ENCODE measurements around the gene COL5A1.

Gene COL5A1

GRCh38 chr9:134690946-134691694 lies 49.5 kb downstream of the COL5A1 start:
- no peak for TF ChIP-seq CTCF (IDR thresholded peaks at IDR 0.05; ENCODE audit: control insufficient read depth, insufficient read depth, low read depth, low read length, missing control alignments)
- no peak overlapping the region for H3K4me3 ChIP-seq (ENCODE audit: control insufficient read depth, low read depth, low read length)
- no peak for DNase-seq (ENCODE audit: low read depth)

- DNase-seq (ENCODE audit: low read depth): no peak
- TF ChIP-seq CTCF (IDR thresholded peaks at IDR 0.05; ENCODE audit: control insufficient read depth, insufficient read depth, low read depth, low read length, missing control alignments): no peak
- H3K4me3 ChIP-seq (ENCODE audit: control insufficient read depth, low read depth, low read length): no peak overlapping the region
These were observed 50.3 kb downstream of the COL5A1 start for GRCh38 chr9:134691695-134692572.

- TF ChIP-seq CTCF (IDR thresholded peaks at IDR 0.05; ENCODE audit: control insufficient read depth, insufficient read depth, low read depth, low read length, missing control alignments): no peak
- no peak overlapping the region for H3K4me3 ChIP-seq (ENCODE audit: control insufficient read depth, low read depth, low read length)
- no peak for DNase-seq (ENCODE audit: low read depth)
These were observed 50.9 kb downstream of the COL5A1 start for GRCh38 chr9:134692573-134692860.

GRCh38 chr9:134693011-134693410 lies 51.4 kb downstream of the COL5A1 start:
- TF ChIP-seq CTCF (IDR thresholded peaks at IDR 0.05; ENCODE audit: control insufficient read depth, insufficient read depth, low read depth, low read length, missing control alignments): no peak
- no peak overlapping the region for H3K4me3 ChIP-seq (ENCODE audit: control insufficient read depth, low read depth, low read length)
- no peak for DNase-seq (ENCODE audit: low read depth)

GRCh38 chr9:134693641-134694367 lies 52.2 kb downstream of the COL5A1 start:
- no peak overlapping the region for H3K4me3 ChIP-seq (ENCODE audit: control insufficient read depth, low read depth, low read length)
- no peak for TF ChIP-seq CTCF (IDR thresholded peaks at IDR 0.05; ENCODE audit: control insufficient read depth, insufficient read depth, low read depth, low read length, missing control alignments)
- no peak for DNase-seq (ENCODE audit: low read depth)

- TF ChIP-seq CTCF (IDR thresholded peaks at IDR 0.05; ENCODE audit: control insufficient read depth, insufficient read depth, low read depth, low read length, missing control alignments): no peak
- H3K4me3 ChIP-seq (ENCODE audit: control insufficient read depth, low read depth, low read length): no peak overlapping the region
- no peak for DNase-seq (ENCODE audit: low read depth)
These were observed 52.7 kb downstream of the COL5A1 start for GRCh38 chr9:134694368-134694665.
